Measurements from ENCODE around the gene TRIM21. TPM values are rescaled to one million over a fixed set of nuclear protein-coding genes. Genes with fewer than 3 reads are reported as not detected.

Gene TRIM21
- total and polyA plus RNA-seq, 9 of the 15 experiments (the other 6 are each of a cell fraction or from before 2014, with no cell fraction given): 9.2 to 21.1 (median 10.8) TPM

- no peak for TF ChIP-seq ZNF395 (CRISPR knock-in tag; IDR thresholded peaks at IDR 0.05)
- no peak for TF ChIP-seq FOXO4 (CRISPR knock-in tag; IDR thresholded peaks at IDR 0.05)
These were observed 36.5 kb upstream of the TRIM21 start (continued) for GRCh38 chr11:4430051-4430450.

- DNase-seq (ENCODE audit: extremely low read depth in 1 of 4, low spot score in 3 of 4) (no peak), ATAC-seq (no peak), FAIRE-seq (no peak)
- Histone ChIP-seq H3K9ac (ENCODE audit: insufficient read depth in 1 of 2, low read depth in 2 of 2, low read length in 2 of 2) (no peak overlapping the region), H3K36me3 (ENCODE audit: control insufficient read depth, insufficient read depth, low read length) (no peaks in the 10 kb centered on the region), H3K27me3 (ENCODE audit: control insufficient read depth in 2 of 2, insufficient read depth in 2 of 2, low read length in 2 of 2) (peaks cover 2 to 9% of the 10 kb centered on the region in 2 experiments; a peak in 3 of 5 replicates), H4K20me1 (replicated peaks; ENCODE audit: control insufficient read depth, insufficient read depth, low read length) (no peaks in the 10 kb centered on the region), H2AFZ (ENCODE audit: low read depth, low read length) (no peak overlapping the region), H3K79me2 (ENCODE audit: control insufficient read depth, insufficient read depth, low read length) (no peaks in the 10 kb centered on the region), H3K4me2 (ENCODE audit: insufficient read depth, low read length) (no peak overlapping the region), H3K27ac (ENCODE audit: extremely low read depth, low read depth, low read length) (no peak overlapping the region), H3K4me3 (no peak overlapping the region), H3K4me1 (replicated peaks in 1 of 2; ENCODE audit: control insufficient read depth in 2 of 2, insufficient read depth in 2 of 2, low read length in 2 of 2) (no peaks in the 10 kb centered on the region), H3K9me1 (ENCODE audit: control insufficient read depth, insufficient read depth, low read length) (no peaks in the 10 kb centered on the region), H3K9me3 (replicated peaks; ENCODE audit: control insufficient read depth, insufficient read depth, low read depth, low read length) (no peaks in the 10 kb centered on the region)
- CTCF ChIA-PET (ENCODE audit: low intra/inter-chr PET ratio): no interaction called here
- in situ Hi-C loops (cut with MboI): no loop called here
- BruUV-seq (replicated peaks): no TSS peak
- POLR2A ChIA-PET: no interaction called here
- intact Hi-C loops (cut with micrococcal nuclease): no loop called here
- WGBS (ENCODE audit: insufficient coverage, low coverage, missing lambda C conversion rate): 0% methylated on average over 8 of the region's 8 CpGs
- TF ChIP-seq MED1 (CRISPR knock-in tag; IDR thresholded peaks at IDR 0.05; ENCODE audit: borderline replicate concordance) (no peak), MYNN (IDR thresholded peaks at IDR 0.05) (no peak), MYNN (CRISPR knock-in tag; IDR thresholded peaks at IDR 0.05) (no peak), PHF20 (IDR thresholded peaks at IDR 0.05; ENCODE audit: partially characterized antibody) (no peak), POU5F1 (IDR thresholded peaks at IDR 0.05; ENCODE audit: borderline replicate concordance, low read depth, low read length, partially characterized antibody) (no peak), SMAD3 (CRISPR knock-in tag; conservative IDR thresholded peaks at IDR 0.05) (no peak), HDAC1 (IDR thresholded peaks at IDR 0.05) (no peak), NCOA1 (IDR thresholded peaks at IDR 0.05; ENCODE audit: low read depth) (no peak), ZBTB2 (IDR thresholded peaks at IDR 0.05) (no peak), ZNF764 (CRISPR knock-in tag; IDR thresholded peaks at IDR 0.05; ENCODE audit: low read depth) (no peak), ZNF561 (CRISPR knock-in tag; conservative IDR thresholded peaks at IDR 0.05) (no peak), ERF (CRISPR knock-in tag; IDR thresholded peaks at IDR 0.05) (no peak), MTA3 (IDR thresholded peaks at IDR 0.05; ENCODE audit: borderline replicate concordance) (no peak), E2F8 (IDR thresholded peaks at IDR 0.05; ENCODE audit: low read depth, partially characterized antibody) (no peak)
These were observed 24.9 kb upstream of the TRIM21 start for GRCh38 chr11:4418403-4418802.
